Measurements from ENCODE around the gene JPT1. TPM values are rescaled to one million over a fixed set of nuclear protein-coding genes. Genes with fewer than 3 reads are reported as not detected.

Gene JPT1
- total RNA-seq, 1 donor from 2014 or later, result 72.9 TPM

DNA sequence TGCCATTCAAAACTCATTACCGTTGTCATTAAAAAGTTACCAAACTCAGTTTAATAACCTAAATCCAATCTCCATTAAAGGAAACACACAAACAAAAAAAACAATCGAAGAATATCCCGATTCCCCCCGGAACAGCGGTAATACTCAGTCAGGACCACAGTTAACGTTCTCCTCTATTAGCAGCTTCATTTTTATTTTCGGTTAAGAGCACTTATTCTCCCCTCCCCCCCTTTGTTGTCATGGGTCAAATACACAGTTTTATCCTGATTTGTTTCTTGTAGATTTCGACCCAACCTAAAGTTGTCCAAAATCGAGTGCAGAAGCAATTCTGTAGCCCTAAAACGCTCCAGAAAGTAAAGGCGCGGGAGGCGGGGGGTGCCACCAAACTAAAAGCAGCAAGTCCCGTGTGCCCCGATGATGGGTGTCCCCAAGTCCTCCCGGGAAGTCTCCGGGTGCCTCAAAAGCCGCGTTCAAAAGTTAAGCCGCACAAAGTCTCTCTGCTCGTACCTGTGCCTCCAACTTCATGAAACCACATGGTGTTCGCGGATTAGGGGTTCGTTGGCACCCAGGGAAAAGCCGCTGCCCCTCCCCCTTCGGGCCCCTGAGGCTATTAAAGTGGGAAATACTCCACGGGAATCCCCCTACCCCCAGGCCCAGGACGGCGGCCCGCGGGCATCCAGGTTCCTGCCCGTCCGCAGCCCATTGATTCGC is 27.5 kb upstream of the JPT1 start:
- Mint-ChIP-seq H3K4me3 (peak overlapping the region; percentile 83), H3K27me3 (no peaks in the 10 kb centered on the region), H3K36me3 (ENCODE audit: low read depth) (peaks cover 34% of the 10 kb centered on the region), H3K9me3 (no peaks in the 10 kb centered on the region), H3K27ac (peak overlapping the region; percentile 83), H3K4me1 (peaks cover 40% of the 10 kb centered on the region)
- DNase-seq (no peak), ATAC-seq (ENCODE audit: low read depth) (no peak)
- intact Hi-C loops (cut with micrococcal nuclease), result loop anchor here (1.0 to 10.0 kb wide), 9 partner anchors 49 to 676 kb away; partner anchors contain the start of genes ATP5PD, GGA3, GRB2 and HID1
- ChIA-PET CTCF (interaction anchor here (0.8 to 2.3 kb wide), 4 partner anchors 20 to 220 kb away, joined by 3 to 11 read pairs (median 8); partner anchors contain the start of gene CDR2L), POLR2A (interaction anchor here (0.6 to 2.9 kb wide), 10 partner anchors 10 to 739 kb away, joined by 3 to 19 read pairs (median 6); partner anchors contain the start of genes ARMC7, JPT1, MRPL58 and SLC25A19)
- TF ChIP-seq CTCF (IDR thresholded peaks at IDR 0.05), result no peak

GRCh38 chr17:75181110-75181509 is 26.8 kb upstream of the JPT1 start:
- Mint-ChIP-seq H3K4me3 (peak overlapping the region; percentile 83), H3K27ac (peak overlapping the region; percentile 83), H3K4me1 (peaks cover 43% of the 10 kb centered on the region), H3K27me3 (no peaks in the 10 kb centered on the region), H3K9me3 (no peaks in the 10 kb centered on the region), H3K36me3 (ENCODE audit: low read depth) (peaks cover 40% of the 10 kb centered on the region)
- ChIA-PET CTCF (interaction anchor here (0.8 to 2.3 kb wide), 5 partner anchors 10 to 220 kb away, joined by 3 to 11 read pairs (median 8); partner anchors contain the start of gene CDR2L), POLR2A (interaction anchor here (0.6 to 1.6 kb wide), 7 partner anchors 9 to 738 kb away, joined by 3 to 10 read pairs (median 4); partner anchors contain the start of genes JPT1 and SLC25A19)
- intact Hi-C loops (cut with micrococcal nuclease), result loop anchor here (5.0 to 10.0 kb wide), 6 partner anchors 49 to 676 kb away; partner anchors contain the start of genes GRB2, HID1, NT5C and WBP2
- no peak for TF ChIP-seq CTCF (IDR thresholded peaks at IDR 0.05)
- no peak for DNase-seq
- ATAC-seq (ENCODE audit: low read depth), result no peak

GRCh38 chr17:75178453-75178852 is 24.1 kb upstream of the JPT1 start:
- TF ChIP-seq CTCF (IDR thresholded peaks at IDR 0.05), result no peak
- POLR2A ChIA-PET, result interaction anchor here (0.6 to 0.7 kb wide), 2 partner anchors 64 to 66 kb away, joined by 3 read pairs; no protein-coding TSS in a partner anchor
- intact Hi-C loops (cut with micrococcal nuclease), result no loop called here
- CTCF ChIA-PET, result no interaction called here
- Mint-ChIP-seq H3K27ac (no peak overlapping the region), H3K9me3 (no peaks in the 10 kb centered on the region), H3K4me3 (no peak overlapping the region), H3K27me3 (no peaks in the 10 kb centered on the region), H3K4me1 (peaks cover 34% of the 10 kb centered on the region), H3K36me3 (ENCODE audit: low read depth) (peaks cover 64% of the 10 kb centered on the region)
- ATAC-seq (ENCODE audit: low read depth) (no peak), DNase-seq (no peak)

GRCh38 chr17:75176625-75177024 is 22.3 kb upstream of the JPT1 start:
- intact Hi-C loops (cut with micrococcal nuclease), result no loop called here
- no peak for DNase-seq
- Mint-ChIP-seq H3K36me3 (ENCODE audit: low read depth) (peaks cover 76% of the 10 kb centered on the region), H3K4me1 (peaks cover 33% of the 10 kb centered on the region), H3K27ac (no peak overlapping the region), H3K27me3 (no peaks in the 10 kb centered on the region), H3K4me3 (no peak overlapping the region), H3K9me3 (no peaks in the 10 kb centered on the region)
- TF ChIP-seq CTCF (IDR thresholded peaks at IDR 0.05), result no peak
- no peak for ATAC-seq (ENCODE audit: low read depth)
- ChIA-PET POLR2A (interaction anchor here (0.6 to 1.0 kb wide), 3 partner anchors 29 to 65 kb away, joined by 3 to 4 read pairs (median 3); partner anchors contain the start of gene NUP85), CTCF (interaction anchor here (1.3 to 8.6 kb wide), 2 partner anchors 25 to 62 kb away, joined by 5 to 192 read pairs; no protein-coding TSS in a partner anchor)

DNA sequence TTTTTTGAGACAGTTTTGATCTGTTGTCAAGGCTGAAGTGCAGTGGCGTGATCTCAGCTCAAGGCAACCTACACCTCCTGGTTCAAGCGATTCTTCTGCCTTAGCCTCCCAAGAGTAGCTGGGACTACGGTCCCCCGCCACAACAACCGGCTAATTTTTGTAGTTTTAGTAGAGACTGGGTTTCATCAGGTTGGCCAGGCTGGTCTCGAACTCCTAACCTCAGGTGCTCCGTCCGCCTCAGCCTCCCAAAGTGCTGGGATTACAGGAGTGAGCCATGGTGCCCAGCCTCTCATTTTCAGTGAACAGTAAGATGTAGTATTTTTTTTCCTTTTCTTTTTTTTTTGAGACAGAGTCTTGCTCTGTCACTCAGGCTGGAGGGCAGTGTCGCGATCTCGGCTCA is 20.7 kb upstream of the JPT1 start:
- Mint-ChIP-seq H3K9me3 (no peaks in the 10 kb centered on the region), H3K4me1 (peaks cover 21% of the 10 kb centered on the region), H3K27me3 (no peaks in the 10 kb centered on the region), H3K4me3 (no peak overlapping the region), H3K36me3 (ENCODE audit: low read depth) (peaks cover 71% of the 10 kb centered on the region), H3K27ac (no peak overlapping the region)
- CTCF ChIA-PET, result interaction anchor here (1.3 to 8.6 kb wide), 3 partner anchors 27 to 213 kb away, joined by 4 to 192 read pairs (median 5); no protein-coding TSS in a partner anchor
- TF ChIP-seq CTCF (IDR thresholded peaks at IDR 0.05), result no peak
- POLR2A ChIA-PET, result interaction anchor here (2.5 kb wide), 1 partner anchor 21 kb away, joined by 8 read pairs; the partner anchor contains the start of gene JPT1
- DNase-seq, result no peak
- intact Hi-C loops (cut with micrococcal nuclease), result no loop called here
- ATAC-seq (ENCODE audit: low read depth), result no peak

All from activated B cell treated with CpG ODN at 0.5 μM for 24 hours (primary cell).